ENCODE measurements around the gene DIRAS3. TPM values are rescaled to one million over a fixed set of nuclear protein-coding genes. Genes with fewer than 3 reads are reported as not detected.

DIRAS3 gene
- total RNA-seq, 1 experiment from 2014 or later, result not detected

GRCh38 chr1:68045511-68046180 lies 4.8 kb downstream of the DIRAS3 start:
- Mint-ChIP-seq H3K36me3 (ENCODE audit: insufficient read depth, unreplicated experiment) (no peaks in the 10 kb centered on the region), H3K4me3 (ENCODE audit: unreplicated experiment) (no peak overlapping the region), H3K9me3 (ENCODE audit: unreplicated experiment) (no peaks in the 10 kb centered on the region), H3K27me3 (ENCODE audit: insufficient read depth, unreplicated experiment) (no peaks in the 10 kb centered on the region), H3K27ac (ENCODE audit: unreplicated experiment) (no peak overlapping the region), H3K4me1 (ENCODE audit: low read depth, unreplicated experiment) (no peaks in the 10 kb centered on the region)
- no peak for TF ChIP-seq CTCF (IDR thresholded peaks at IDR 0.05; ENCODE audit: insufficient read depth in 1 of 2, low read depth in 1 of 2, low read length in 1 of 2, severe bottlenecking in 1 of 2, unreplicated experiment in 1 of 2)
- Histone ChIP-seq H3K27me3 (replicated peaks; ENCODE audit: control insufficient read depth, insufficient read depth, low read length) (no peaks in the 10 kb centered on the region), H3K9me3 (no peaks in the 10 kb centered on the region), H3K4me1 (no peaks in the 10 kb centered on the region), H3K4me3 (ENCODE audit: low read depth, low read length) (no peak overlapping the region), H3K36me3 (ENCODE audit: control insufficient read depth, insufficient read depth, low read length) (no peaks in the 10 kb centered on the region)
- ChIA-PET CTCF (interaction anchor here (0.7 kb wide), 1 partner anchor 196 kb away, joined by 4 read pairs; no protein-coding TSS in a partner anchor), POLR2A (no interaction called here)
- BruUV-seq (replicated peaks), result no TSS peak
- intact Hi-C loops (cut with micrococcal nuclease; ENCODE audit: unreplicated experiment), result no loop called here
- DNase-seq, result no peak

GRCh38 chr1:68043443-68044090 lies 6.9 kb downstream of the DIRAS3 start:
- H3K36me3 ChIP-seq (ENCODE audit: control insufficient read depth, insufficient read depth, low read length), result no peaks in the 10 kb centered on the region
- Mint-ChIP-seq H3K9me3 (ENCODE audit: unreplicated experiment) (no peaks in the 10 kb centered on the region), H3K4me3 (ENCODE audit: unreplicated experiment) (no peak overlapping the region), H3K4me1 (ENCODE audit: low read depth, unreplicated experiment) (no peaks in the 10 kb centered on the region), H3K27ac (ENCODE audit: unreplicated experiment) (no peak overlapping the region), H3K36me3 (ENCODE audit: insufficient read depth, unreplicated experiment) (no peaks in the 10 kb centered on the region), H3K27me3 (ENCODE audit: insufficient read depth, unreplicated experiment) (no peaks in the 10 kb centered on the region)
- no TSS peak for BruUV-seq (replicated peaks)
- H3K9me3 ChIP-seq, result no peaks in the 10 kb centered on the region
- H3K4me3 ChIP-seq (ENCODE audit: low read depth, low read length), result no peak overlapping the region
- H3K27me3 ChIP-seq (replicated peaks; ENCODE audit: control insufficient read depth, insufficient read depth, low read length), result no peaks in the 10 kb centered on the region
- no peaks in the 10 kb centered on the region for H3K4me1 ChIP-seq
- intact Hi-C loops (cut with micrococcal nuclease; ENCODE audit: unreplicated experiment), result no loop called here
- POLR2A ChIA-PET, result no interaction called here
- CTCF ChIA-PET, result no interaction called here
- no peak for DNase-seq
- no peak for TF ChIP-seq CTCF (IDR thresholded peaks at IDR 0.05; ENCODE audit: insufficient read depth in 1 of 2, low read depth in 1 of 2, low read length in 1 of 2, severe bottlenecking in 1 of 2, unreplicated experiment in 1 of 2)

GRCh38 chr1:68036946-68037345 lies 13.5 kb downstream of the DIRAS3 start:
- ChIA-PET CTCF (no interaction called here), POLR2A (no interaction called here)
- Mint-ChIP-seq H3K4me3 (ENCODE audit: unreplicated experiment) (no peak overlapping the region), H3K27ac (ENCODE audit: unreplicated experiment) (no peak overlapping the region), H3K36me3 (ENCODE audit: insufficient read depth, unreplicated experiment) (no peaks in the 10 kb centered on the region), H3K4me1 (ENCODE audit: low read depth, unreplicated experiment) (no peaks in the 10 kb centered on the region), H3K9me3 (ENCODE audit: unreplicated experiment) (no peaks in the 10 kb centered on the region), H3K27me3 (ENCODE audit: insufficient read depth, unreplicated experiment) (peaks cover 3% of the 10 kb centered on the region)
- no peaks in the 10 kb centered on the region for H3K36me3 ChIP-seq (ENCODE audit: control insufficient read depth, insufficient read depth, low read length)
- no peaks in the 10 kb centered on the region for H3K27me3 ChIP-seq (replicated peaks; ENCODE audit: control insufficient read depth, insufficient read depth, low read length)
- no peak for DNase-seq
- intact Hi-C loops (cut with micrococcal nuclease; ENCODE audit: unreplicated experiment), result no loop called here
- no peak for TF ChIP-seq CTCF (IDR thresholded peaks at IDR 0.05; ENCODE audit: insufficient read depth in 1 of 2, low read depth in 1 of 2, low read length in 1 of 2, severe bottlenecking in 1 of 2, unreplicated experiment in 1 of 2)
- BruUV-seq (replicated peaks), result no TSS peak
- H3K9me3 ChIP-seq, result no peaks in the 10 kb centered on the region
- no peak overlapping the region for H3K4me3 ChIP-seq (ENCODE audit: low read depth, low read length)
- H3K4me1 ChIP-seq, result no peaks in the 10 kb centered on the region

Measured in Caco-2 (cell line).